Keratinocyte (primary cell): ENCODE results near the gene ATP8A2.

Experiments
- CTCF ChIP-seq, 3 experiments: IDR thresholded peaks in 1 of 3; conservative IDR thresholded peaks in 1 of 3; optimal IDR thresholded peaks in 1 of 3; 2 replicates in 2 of 3; 3 replicates in 1 of 3; pipeline versions ENCODE3 to v1.5.1; 2011; ENCODE audit warnings: low read length in 3 of 3, mild to moderate bottlenecking in 3 of 3, moderate library complexity in 2 of 3, control low read depth in 1 of 3, inconsistent platforms in 1 of 3; ENCODE audit not compliant: insufficient read depth in 2 of 3; ENCODE audit errors: extremely low read depth in 1 of 3
- EZH2 ChIP-seq: IDR thresholded peaks from one replicate; pipeline ENCODE4 v1.6.1; 2012; ENCODE audit warnings: inconsistent platforms, mild to moderate bottlenecking, low read length, moderate library complexity

- TF ChIP-seq CTCF (optimal IDR thresholded peaks at IDR 0.05 in 1 of 3, IDR thresholded peaks at IDR 0.05 in 1 of 3, conservative IDR thresholded peaks at IDR 0.05 in 1 of 3; ENCODE audit: extremely low read depth in 1 of 3, insufficient read depth in 2 of 3, low read length in 3 of 3) (no peak), EZH2 (no peak)
Observed at GRCh38 chr13:25775275-25775674, 403.5 kb downstream of the ATP8A2 start.
